ENCODE results near the gene PSMD7.
A peak's percentile ranks its signal among the peaks of the same experiment; 100 is the strongest.

The PSMD7 gene

DNA sequence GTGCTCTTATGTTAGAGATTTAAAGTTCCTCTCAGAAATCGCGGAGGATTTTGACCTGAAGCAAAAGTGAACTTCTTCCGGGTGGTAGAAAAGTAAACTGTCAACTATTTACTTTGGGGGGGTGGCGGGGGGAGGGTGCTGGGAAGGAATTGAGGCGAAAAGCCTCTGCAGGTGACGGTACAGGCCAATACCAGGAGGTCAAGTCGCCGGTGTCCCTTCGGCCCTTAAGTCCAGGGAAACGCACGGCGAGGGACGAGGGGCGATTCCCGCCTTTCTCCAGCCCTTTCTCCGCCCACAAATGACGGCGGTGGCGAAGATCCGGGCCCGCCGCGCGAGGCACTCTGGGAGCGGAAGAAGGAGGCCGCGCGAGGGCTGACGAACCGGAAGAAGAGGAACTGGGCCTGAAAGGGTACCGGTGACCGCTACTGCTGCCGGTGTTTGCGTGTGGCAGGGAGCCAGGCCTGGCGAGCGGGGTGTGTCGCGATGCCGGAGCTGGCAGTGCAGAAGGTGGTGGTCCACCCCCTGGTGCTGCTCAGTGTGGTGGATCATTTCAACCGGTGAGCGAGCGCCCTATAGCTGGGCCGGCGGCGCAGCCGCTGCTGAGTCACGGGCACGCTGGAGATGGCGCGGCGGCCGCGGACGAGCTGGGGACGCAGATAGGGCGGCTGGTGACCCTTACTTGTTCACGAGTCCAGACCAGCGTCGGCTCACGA lies at the start of gene PSMD7:
TSS of gene PSMD7 (plus strand) at position 383 of the 713 bp plus-strand sequence. CDS start at position 484, 101 bp downstream.
- peak; percentile 73 for DNase-seq

DNA sequence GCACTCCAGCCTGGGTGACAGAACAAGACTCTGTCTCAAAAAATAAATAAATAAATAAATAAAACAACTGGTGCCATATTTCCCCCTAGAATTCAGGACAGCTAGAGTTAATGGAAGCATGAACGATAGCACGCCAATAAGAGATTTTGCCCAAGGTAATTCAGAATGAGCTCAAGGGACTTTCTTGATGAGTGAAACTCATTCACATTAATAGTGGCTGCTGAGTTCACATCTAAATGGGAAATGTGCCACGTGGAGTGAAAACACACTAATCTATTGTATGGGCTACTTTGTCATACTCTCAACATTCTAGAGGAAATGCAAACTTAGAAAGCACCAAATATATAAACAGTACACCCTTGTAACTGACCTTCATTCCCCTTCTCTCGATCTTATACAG lies 47.4 kb upstream of the PSMD7 start:
- DNase-seq: no peak

DNA sequence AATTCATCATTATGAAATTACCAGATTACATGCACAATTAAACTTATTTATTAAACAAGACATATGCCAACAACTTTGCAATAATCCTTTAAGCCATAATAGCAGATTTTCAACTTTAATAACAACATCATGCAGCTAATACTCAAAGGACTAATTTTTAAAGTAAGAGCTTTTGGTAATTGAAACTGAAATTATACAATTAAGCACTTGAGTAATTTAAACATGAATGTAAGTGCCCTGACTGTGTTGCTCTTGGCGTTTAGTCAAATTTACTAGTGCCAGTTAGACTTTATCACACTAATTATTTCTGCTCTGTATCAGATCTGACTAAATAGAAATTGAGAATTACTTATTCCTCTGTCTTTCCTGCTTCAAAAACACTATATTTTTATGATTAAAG lies 46.8 kb upstream of the PSMD7 start:
- no peak for DNase-seq

DNA sequence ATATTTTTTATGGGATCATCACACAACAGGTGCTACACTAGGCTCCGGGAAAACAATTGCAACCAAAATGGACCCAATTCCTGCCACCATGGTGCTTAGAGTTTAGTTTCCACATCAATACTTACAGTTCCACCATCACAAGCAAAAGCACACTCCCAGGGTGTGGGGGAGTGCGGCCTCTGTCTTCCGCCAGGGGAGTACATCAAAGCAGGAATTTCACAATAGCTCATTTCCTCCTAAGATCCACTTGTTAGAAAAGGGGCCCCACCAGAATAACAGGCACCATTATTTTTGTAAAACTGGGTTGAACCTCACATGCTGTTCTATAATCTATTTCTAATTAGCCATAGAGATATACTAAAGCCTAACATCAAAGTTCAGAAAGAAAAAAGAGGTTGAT lies 44.3 kb upstream of the PSMD7 start:
- DNase-seq: no peak

DNA sequence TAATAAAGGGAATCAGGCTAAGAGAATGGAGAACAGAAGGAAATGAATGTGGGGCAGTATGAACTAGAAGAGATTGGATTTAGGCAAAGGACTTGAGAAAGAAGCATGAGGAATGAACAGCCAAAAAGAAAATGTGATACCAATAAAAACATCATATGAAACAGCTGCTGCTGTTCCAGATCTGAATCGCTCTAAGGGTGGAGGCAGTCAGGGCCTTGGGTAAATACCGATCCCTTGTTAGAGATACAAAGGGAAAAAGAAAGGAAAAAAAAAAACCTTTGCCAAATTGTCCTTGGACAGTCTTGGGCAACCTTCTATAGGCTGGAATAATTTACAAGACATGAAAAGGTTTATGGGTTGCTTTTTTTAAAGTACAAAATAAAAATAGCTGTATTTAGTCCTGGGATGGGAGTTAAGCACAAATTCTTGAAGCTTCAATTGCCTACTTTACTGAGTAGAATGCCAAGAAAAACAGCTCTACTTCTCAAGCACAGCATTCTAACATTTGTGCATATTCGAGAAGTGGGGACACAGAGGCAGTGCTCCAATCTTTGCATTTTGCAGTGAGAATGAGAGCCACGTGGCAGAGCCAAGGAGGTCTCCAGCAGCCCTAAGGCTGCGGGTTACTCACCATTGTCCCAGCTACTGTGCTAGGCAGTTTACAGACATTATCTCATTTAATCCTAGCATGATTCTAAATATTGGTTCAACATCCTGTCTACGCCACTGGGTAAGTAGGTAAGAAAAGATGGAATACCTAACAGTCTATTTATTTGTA lies 43.3 kb upstream of the PSMD7 start:
- no peak for DNase-seq

DNA sequence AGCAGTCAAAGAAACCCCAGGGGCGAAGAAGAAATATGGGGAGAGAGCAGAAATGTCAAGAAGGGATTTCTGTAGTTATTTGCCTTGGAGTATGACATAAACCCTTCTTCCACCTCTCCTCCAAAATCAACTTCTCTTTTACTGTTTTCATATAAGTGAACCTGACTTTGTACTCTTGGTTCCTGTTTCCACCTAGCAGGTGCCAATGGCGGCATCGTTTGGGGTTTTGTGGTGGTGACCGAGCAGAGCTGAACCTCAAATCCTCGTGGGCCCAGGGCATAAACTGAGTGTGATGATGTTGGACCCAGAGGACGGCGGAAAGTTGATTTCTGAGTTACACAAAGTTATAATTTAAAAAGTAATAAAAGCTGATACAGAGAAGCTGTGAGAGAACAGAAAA lies 39.6 kb upstream of the PSMD7 start:
- DNase-seq: no peak

DNA sequence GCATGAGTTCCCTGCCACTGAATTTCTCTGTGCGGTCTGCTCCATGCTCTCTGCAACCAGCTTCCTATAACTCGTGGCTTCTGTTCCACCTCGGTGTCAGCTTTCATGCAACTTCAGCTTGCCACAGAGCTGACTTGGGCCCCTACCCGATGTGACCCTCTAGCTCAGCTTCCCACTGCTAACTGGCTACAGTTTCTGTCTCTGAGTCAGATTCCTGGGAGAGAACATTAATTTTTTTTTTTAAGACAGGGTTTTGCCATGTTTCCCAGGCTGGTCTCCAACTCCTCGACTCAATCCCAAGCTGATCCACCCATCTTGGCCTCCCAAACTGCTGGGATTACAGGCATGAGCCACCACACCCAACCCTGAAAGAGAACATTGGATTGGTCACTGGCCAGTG lies 35.5 kb upstream of the PSMD7 start:
- no peak for DNase-seq

DNA sequence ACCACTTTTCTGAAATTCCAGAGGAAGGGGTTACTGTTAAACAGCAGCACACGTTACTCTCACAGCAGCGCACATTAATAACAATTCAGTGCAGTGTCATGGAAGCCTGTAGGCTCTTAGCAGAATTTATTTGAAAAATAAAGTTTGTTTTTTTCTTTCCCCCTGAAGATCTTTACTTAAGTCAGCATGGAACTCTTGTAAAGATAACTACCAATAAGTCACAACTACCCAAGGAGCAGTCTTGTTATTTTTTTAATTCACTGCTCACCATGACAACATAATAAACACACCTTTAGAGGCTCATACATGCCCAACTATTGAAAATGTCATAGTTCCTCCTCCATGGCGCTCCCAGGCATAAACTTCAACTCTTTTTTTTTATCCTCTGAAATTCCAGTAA lies 31.8 kb upstream of the PSMD7 start:
- DNase-seq: no peak

DNA sequence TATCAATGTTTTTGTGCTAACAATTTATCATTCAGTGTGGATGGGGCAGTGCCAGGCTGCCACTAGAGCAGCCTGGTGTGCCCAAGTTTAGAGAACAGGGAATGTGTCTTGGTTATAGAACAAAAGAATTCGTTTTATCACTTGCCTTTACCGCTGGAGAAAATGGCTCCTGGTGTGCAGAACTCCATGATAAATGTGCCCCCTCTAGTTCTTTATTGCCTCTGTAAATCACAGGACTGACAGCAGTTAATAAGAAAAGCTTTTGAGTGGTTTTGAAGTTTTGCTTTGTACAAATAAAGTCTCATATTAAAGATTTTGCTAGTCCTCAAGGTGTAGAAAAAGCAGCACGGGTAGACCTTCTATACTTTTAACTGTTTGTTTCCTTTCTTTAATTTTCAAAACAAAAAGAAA lies 28.2 kb upstream of the PSMD7 start:
- DNase-seq: no peak

DNA sequence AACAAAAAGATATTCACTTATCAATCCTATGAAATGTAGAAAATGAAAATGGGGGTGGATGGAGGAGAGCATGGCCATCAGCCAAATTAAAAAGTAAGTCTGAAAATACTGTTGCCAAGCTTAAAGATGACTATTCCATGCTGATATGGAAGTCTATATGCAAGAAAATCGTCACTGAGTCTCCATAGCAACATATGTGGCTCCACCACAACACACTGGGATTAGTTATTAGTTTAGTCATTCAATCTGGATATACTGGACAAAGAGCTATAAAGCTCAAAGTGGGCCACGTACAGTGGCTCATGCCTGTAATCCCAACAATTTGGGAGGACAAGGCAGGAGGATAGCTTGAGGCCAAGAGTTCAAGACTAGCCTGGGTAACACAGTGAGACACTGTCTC lies 24.7 kb upstream of the PSMD7 start:
- no peak for DNase-seq

DNA sequence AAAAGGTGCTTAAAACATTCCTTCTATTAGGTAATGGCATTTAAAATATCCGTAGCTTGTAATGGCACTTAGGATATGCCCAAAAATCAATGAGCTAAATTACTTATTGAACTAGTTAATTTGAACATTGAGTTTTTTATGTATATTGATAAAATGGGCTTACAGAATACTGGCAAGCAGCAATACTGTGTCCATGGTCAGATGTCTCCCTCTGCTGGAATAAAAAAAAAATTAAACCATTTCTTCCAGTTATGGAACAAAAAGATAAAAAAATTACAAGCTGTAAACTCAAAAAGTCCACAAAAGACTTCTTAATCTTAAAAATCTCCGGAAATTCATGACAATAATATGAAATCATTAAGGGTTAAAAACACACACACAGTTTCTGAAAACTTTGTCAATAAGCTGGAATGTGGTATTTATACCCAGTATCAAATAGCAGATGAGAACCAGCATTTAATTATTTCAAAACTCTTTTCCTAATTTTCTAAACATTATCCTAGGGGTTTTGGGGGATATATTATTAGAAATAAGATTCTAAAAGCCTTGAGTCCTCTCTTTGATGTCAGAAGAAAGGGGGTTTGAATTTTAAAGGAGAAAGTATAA lies 21.5 kb upstream of the PSMD7 start:
- no peak for DNase-seq

DNA sequence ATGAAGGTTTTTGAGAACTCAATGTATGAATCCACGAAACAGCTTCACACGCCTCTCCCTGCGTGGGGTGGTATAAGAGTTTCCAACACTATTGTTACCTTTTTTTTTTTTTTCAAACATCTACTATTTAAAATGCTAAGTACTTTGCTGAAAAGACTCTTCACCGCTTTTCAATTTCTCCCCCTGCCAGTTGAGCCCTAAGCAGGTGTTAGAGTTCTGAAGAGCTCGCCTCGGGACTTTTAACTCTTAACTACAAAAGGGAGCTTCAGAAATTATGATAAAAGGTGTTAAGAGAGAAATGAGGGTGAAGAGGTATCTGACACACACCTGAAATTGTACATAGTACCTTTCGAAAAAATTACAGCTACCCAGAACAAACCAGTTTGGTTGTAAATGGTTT lies 20.9 kb upstream of the PSMD7 start:
- no peak for DNase-seq

DNA sequence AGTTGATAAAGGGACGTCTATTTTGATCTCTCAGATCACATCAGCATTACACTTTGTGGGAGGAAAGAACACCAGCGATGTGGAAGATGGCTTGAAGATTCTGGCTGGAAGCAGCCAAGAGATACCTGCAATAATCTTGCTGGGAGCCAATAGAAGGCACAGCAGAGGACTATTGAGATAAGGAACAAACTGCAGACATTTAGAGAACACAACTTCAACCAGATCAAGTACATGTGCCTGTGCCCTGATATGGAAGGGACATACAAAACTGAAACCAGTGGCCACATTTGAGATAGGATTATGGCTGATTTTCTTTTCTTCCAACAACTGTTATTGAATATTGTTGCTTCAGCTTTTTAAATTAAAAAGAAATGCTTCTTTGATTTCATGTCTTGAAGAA lies 18.6 kb upstream of the PSMD7 start:
- DNase-seq: no peak

DNA sequence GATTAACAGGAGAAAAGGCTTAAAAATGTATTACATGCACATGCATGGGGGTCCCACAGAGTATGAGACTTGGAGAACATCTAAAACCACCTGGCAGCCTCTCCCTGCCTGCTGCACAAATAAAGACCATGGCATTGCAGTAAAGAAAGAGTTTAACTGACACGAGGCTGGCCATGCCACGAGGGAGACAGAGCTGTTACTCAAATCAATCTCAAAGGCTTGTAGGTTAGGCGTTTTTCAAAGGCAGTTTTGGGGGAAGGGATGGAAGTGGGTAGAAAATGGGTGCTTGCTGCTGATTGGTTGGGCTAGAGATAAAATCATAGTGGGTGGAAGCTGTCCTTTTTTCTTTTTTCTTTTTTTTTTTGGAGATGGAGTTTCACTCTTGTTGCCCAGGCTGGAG lies 17.3 kb upstream of the PSMD7 start:
- DNase-seq: no peak

DNA sequence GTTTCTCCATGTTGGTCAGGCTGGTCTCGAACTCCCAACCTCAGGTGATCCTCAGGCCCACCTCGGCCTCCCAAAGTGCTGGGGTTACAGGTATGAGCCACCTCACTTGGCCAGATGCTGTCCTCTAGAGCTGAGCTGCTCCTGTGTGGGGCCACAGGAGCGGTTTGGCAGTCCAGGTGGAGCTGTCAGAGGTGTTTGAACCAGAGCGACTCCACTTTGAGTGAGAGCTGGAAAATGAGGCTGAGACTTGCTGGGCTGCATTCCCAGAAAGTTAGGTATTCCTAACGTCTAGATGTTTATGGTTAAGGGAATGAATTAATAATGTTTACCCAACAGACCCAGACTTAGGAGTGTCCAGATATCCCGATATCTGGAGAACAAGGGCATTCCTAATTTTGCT lies 16.8 kb upstream of the PSMD7 start:
- no peak for DNase-seq

DNA sequence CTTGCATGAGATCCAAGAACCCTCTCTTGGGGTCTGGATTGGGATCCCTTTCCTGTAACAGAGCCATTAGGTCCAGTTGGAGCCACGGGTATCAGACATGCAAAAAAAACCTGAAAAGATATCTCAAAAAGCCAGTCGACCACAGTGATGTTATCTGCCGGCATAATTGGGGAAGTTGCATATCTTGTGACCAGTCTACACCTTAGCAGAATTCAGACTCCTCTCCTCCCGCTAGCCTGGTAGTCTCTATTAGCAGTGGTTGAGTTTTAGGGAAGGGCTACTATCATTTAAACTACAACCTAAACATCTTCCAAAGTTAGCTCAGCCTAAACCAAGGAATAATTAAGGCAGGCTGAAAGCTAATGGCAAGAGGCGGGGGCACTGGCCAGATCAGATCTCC lies 16.2 kb upstream of the PSMD7 start:
- DNase-seq: no peak

DNA sequence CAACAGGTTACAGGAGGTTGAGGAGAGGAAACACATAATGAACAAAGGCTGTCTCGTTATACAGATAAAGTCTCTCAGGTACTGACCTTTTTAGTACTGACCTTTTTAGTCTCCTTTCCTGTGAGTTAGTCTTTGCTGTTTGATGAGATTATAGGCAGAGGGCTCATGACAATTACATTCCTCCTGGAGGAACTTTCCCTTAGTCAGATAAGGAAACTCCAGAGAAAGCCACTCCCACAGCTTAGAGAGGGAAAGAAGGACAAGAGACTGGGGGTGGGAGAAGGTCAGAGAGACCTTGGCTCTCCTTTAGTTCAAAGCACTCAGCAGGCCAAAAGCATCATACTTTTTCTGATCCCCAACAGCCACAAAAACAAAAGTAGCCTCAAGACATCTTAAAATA lies 15.3 kb upstream of the PSMD7 start:
- no peak for DNase-seq

DNA sequence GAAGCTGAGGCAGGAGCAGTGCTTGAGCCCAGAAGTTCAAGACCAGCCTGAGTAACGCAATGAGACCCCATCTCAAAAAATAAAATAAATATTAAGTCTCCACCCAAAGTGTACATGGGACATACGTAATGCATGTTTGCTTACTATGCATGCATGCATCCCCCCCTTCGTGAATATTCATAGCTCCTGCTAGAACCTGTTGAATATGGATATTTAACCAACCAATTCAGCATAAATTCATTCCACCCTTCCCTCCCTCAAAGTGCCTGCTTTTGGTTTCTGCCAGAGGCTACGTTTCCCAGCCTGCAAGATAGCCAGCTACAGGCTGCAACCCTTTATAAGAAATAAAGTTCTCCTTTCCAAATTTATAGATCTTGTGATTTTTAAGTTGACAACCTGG lies 12.9 kb upstream of the PSMD7 start:
- DNase-seq: no peak

DNA sequence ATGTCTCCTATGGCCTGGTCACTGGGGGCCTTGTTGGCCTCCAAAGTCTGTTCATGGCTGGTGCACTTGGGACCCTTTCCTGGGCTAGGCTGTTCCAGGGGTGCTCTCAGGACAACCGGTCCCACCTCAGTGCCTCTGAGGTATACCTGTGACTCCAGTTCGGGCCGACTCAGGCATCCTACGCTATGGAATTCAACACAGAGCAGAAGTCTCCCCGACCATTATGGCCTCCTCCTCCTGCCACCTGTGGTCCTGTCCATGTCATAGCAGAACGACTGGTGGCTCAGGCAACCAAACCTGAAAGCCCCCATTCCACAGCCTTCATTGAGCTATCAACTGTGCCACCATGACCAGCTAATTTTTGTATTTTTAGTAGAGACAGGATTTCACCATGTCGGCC lies 8.5 kb upstream of the PSMD7 start:
- no peak for DNase-seq

DNA sequence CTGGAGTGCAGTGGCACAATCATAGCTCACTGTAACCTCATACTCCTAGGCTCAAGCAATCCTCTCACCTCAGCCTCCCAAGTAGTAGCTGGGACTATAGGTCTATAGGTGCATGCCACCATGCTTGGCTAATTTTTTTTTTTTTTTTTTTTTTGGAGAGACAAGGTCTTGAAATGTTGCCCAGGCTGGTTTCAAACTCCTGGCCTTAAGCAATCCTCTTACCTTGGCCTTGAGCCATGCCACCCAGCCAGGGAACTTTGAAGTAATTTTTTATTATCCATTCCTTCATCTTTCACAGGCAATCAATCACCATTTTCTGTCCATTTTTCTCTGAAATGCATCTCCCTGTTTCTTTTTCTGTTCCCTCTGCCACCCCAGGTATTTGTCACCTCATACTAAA lies 6.3 kb upstream of the PSMD7 start:
- no peak for DNase-seq

DNA sequence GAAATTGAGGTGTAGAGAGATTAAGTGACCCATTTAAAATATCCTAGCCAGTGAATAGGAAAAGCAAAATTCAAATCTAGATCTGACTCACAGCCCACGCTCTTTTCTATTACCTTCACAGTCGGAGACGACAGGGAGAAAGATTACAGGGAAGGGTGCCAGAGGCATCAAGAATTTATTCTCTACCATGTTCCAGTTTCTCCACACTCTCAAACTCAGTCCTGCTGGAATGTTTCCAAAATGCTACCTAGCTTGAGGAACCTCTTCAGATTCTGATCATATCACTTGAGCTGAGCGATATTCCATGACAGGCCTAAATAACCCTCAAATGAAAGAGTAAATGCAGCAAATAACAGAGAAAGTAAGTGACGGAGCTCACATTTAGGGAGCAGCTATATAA lies 5.4 kb upstream of the PSMD7 start:
- DNase-seq: no peak

DNA sequence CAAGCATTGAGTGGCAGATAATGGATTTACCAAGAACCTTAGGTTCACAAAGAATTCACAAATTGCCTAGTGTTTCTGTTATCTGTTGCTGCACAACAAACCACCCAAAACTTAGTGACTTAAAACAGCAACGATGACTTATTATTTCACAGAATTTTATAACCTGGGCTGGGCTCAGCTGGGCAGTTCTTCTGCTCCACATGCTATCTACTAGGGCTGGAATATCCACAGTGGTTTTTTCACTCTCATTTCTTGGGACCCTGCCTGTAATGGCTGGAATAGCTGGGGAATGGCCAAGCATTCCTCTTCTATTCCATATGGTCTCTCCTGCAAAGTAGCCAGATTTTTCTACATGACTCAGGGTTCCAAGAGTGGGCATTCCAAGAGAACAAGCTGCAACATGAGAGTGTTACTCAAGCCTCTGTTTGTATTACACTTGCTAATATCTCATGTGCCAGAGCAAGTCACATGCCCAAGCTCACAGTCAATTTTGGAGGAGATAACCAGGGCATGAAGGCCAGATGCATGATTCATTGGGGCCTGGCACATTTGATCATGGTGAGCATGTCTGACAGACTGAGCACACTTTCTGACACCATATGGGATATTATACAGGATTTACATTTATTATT lies 4.9 kb upstream of the PSMD7 start:
- no peak for DNase-seq

DNA sequence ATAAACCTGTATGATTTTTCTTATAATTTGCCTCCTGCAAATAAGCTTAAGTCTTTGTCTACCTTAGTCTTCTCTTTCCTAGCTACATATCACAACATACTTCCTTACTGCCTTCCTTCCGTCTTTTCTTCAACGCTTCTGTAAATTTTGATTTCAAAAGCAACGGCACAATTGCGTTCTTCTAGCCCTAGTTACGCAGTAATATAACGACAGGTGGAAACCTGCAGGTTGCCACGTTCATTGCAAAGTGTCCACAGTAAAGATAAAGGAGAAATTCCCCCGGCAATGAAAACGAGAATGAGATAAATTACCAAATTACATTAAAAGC lies 546 bp upstream of the PSMD7 start:
- DNase-seq: no peak

DNA sequence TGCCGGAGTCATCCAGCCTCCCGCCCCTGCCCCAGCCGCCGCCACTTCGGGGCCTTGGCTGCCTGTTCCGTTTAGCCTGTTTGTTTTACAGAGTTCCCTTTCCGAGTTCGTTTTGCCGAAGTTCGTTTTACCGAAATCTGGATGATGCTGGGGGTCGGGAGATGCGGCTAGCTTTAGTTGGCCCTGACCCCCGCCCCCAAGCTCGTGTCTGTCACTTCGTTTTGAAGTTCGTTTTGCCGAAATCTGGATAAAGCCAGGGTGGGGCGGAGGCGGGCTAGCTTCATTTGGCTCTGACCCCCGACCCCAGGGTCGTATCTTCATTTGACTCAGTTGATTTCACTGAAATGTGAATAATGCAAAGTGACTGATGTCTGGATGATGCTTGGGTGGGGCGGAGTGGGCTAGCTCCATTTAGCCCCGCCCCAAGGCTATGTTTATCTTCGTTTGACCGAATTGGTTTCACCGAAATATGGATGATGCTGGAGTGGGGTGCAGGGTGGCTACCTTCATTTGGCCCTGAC lies 591 bp downstream of the PSMD7 start:
- no peak for DNase-seq
